Glomerular visceral epithelial cell (primary cell): ENCODE data around the gene ANKRD29.
A peak's percentile ranks its signal among the peaks of the same experiment; 100 is the strongest.
"Not testable (repeated sequence)": the region's sequence is repeated elsewhere in the genome, so short reads cannot be mapped to it uniquely, and the experiment has no call there.

Experiments
- DNase-seq: peaks from one replicate; pipeline ENCODE4 v3.0.0-alpha.2; 2016; ENCODE audit errors: extremely low spot score

The ANKRD29 gene

GRCh38 chr18:23616258-23616657 lies 46.5 kb downstream of the ANKRD29 start:
- DNase-seq = no peak

DNA sequence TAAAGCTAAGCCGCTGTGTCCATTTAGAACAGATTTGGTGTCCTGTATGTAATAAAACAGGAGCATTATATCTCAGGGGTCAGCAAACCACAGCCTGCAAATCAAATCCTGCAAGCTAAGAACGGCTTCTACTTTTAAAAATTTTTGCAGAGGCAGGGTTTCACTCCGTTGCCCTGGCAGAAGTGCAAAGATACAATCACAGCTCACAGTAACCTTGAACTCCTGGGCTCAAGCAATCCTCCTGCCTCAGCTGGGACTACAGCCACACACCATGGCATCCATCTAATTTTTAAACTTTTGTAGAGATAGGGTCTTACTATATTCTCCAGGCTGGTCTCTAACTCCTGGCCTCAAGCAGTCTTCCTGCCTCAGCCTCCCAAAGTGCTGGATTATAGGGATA lies 47.8 kb downstream of the ANKRD29 start:
- no peak for DNase-seq

DNA sequence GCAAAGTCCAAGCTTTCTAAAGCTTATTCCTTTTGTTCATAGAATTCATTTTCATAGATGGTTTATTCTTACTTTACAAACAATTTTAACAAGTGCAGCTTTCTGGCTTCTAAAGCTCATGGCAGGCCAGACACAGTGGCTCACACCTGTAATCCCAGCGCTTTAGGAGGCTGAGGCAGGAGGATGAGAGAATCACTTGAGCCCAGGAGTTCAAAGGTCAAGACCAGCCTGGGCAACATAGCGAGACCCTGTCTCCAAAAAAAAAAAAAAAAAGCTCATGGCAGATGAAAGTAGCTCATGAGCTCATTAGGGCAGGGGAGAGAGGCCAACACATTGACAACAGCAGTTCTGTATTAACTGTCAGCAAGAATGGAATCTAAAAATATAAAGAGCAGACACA lies 48.3 kb downstream of the ANKRD29 start:
- DNase-seq = no peak

DNA sequence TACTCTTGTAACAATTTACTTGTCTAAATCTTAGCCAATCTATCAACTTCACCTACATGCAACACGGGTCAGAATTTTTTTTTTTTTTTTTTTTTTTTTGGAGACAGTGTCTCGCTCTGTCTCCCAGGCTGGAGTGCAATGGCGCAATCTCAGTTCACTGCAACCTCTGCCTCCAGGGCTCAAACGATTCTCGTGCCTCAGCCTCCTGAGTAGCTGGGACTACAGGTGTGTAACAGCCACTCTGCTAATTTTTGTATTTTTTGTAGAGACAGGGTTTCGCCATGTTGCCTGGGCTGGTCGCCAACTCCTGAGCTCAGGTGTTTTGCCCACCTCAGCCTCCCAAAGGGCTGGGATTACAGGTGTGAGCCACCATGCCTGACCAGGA lies 49.6 kb downstream of the ANKRD29 start:
- not testable (repeated sequence) for DNase-seq

- DNase-seq = no peak
These were observed 50.1 kb downstream of the ANKRD29 start for GRCh38 chr18:23612434-23613090.

DNA sequence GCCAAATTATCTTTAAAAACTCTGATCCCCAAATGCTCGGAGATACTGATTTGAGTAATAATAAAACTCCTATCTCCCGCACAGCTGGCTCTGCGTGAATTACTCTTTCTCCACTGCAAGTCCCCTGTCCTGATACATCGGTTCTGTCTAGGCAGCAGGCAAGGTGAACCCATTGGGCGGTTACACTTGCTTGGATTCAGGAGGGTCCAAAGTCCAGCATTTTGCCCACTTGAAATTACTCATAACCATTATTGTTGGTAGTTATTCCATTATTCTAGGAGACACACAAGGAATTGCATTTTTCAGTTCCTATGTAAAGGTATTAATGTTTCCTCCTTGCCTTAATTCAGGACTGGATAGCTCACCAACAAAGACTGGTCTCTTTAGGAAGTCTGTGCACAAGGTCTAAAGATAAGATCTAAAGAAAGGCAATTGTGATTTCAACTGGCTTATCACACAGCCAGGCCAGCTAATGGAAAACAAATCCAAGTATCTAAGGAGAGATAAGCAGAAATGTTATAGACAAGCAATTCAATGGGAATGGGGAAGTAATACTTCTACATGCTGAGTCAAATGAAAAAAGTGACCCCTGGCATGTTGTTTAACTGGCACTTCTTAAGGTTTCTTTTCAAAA lies 53.2 kb downstream of the ANKRD29 start:
- no peak for DNase-seq

DNA sequence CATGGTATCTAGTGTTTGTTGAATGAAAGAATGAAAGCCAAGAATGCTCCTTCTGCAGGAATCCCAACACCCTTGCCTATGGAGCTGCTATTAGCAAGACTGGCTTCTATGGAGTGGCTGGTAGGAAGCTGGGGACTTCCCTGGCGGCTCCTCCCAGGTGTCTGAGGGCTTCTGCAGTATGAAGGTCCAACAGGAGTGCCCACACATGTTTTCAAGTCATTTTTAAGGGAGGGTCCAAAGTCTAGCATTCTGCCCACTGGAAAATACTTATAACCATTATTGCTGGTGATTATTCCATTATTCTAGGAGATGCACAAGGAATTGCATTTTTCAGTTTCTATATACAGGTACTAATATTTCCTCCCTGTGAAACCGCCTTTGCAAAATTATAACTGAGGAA lies 54.5 kb downstream of the ANKRD29 start:
- no peak for DNase-seq

DNA sequence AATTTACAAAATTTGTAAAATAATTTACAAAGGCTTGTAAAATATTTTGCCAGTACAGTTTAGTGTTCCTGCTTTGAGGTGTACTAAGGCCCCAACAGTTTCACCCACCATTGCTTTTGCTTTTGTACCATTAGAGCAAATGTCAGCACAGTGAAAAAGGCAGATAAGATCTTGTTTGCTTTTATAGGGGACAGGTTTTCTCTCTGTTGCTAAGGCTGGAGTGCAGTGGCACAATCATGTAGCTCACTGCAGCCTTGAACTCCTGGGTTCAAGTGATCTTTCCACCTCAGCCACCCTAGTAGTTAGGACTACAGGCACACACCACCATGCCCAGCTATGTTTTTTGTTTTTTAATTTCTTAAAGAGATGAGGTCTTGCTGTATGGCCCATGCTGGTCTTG lies 56.8 kb downstream of the ANKRD29 start:
- no peak for DNase-seq

DNA sequence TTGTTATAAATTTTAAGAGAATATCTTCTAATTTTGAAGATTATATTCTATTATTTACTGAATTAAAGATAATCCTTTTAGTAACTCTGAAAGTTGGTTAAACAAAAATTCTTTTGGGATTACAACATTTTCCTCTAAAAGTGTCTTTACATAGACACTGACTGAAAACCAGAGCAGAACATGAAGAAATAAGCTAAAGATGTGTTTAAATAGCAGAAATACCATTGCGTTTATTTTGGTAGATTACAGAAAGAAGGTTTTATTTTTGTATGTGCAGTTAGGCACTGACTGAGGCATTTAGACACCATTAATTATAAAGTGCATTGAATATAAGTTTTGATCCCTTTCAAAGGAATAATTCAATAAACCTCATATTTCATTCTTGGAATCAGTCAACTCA lies 62.9 kb downstream of the ANKRD29 start:
- no peak for DNase-seq

DNA sequence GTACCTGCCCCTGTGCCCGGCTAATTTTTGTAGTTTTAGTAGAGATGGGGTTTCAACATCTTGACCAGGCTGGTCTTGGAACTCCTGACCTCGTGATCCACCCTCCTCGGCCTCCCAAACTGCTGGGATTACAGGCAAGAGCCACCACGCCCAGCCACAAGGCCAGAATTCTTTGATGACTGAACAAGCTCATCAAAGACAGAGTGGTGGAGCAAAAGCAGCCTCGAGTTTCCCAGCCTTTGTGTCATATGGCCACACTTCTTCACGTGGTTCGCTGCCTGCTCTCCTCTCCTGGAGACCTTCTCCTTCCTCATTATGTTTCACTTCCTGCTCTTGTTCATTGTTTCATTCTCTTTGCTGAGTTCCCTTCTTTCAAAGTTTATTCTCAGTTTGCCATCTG lies 66.5 kb downstream of the ANKRD29 start:
- DNase-seq = no peak

GRCh38 chr18:23595591-23595990 lies 67.1 kb downstream of the ANKRD29 start:
- no peak for DNase-seq

DNA sequence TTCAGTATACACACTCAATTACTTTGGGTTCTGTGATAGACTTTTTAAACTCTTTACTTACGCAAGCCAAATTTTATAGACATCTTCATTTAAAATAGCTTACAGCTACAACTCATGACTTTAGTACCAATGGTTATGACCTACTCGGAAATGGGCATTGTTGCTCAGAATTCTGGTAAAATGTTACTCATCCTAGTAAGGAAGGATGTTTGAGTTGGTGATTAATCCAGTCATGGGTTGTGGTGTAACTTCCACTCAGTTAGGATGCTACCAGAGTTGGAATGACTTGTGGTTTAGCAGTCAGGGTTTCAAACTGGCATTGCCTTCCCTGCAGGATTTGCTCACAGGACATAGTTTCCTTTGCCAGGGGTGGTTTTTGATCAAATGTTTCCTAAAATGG lies 69.0 kb downstream of the ANKRD29 start:
- DNase-seq = peak; percentile 87

DNA sequence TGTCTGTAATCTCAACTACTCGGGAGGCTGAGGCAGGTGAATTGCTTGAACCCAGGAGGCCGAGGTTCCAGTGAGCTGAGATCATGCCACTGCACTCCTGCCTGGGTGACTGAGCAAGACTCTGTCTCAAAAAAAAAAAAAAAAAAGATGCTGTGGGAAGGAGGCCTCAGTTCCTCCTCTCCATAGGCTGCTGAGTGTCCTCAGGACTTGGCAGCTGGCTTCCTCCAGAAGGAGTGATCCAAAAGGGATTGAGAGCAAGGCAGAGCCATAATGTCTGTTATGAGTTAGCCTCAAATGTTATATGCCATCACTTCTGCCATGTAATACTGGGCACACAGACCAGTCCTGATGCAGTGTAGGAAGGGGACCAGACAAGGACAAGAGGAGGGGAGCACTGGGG lies 69.8 kb downstream of the ANKRD29 start:
- no peak for DNase-seq

DNA sequence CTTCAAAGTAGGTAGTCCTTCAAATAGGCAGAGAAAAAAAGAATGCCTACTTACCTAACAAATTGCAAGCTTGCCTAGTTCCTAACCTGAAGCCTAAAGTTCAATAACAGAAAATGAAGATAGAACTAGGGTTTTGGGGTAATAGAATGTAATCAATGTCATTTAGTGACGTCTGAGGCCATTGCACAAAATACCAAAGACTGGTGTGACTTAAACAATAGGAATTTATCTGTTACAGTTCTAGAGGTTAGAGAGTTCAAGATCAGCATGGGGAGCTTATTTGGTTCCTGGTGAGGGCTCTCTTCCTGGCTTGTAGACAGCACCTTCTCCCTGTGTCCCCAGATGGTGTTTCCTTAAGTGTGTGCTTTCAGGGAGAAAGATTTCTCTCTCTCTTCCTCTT lies 71.7 kb downstream of the ANKRD29 start:
- no peak for DNase-seq

DNA sequence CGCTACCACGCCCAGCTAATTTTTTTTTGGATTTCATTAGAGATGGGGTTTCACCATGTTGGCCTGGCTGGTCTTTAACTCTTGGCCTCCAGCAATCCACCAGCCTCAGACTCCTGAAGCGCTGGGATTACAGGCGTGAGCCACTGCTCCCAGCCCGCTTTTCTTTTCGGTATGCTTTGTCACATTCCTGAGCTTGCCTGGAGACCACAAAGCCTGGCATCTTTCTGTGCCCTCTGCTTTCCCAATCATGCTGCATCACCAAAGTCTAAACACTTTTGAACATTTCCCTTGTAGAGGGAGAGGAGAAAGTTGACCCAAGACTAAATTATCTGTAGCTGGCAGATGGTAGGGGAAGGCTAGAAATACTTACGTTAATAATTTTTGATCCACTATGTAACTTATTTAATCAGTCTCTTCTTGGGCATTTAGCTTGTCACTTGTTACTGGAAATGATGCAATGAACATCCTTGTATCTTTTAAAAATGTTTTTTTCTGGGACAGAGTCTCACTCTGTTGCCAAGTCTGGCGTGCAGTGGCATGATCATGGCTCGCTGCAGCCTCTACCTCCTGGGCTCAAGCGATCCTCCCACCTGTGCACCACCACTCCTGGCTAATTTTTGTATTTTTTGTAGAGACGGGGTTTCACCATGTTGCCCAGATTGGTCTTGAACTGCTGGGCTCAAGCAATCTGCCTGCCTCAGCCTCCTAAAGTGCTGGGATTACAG lies 73.7 kb downstream of the ANKRD29 start:
- DNase-seq = peak; percentile 75

DNA sequence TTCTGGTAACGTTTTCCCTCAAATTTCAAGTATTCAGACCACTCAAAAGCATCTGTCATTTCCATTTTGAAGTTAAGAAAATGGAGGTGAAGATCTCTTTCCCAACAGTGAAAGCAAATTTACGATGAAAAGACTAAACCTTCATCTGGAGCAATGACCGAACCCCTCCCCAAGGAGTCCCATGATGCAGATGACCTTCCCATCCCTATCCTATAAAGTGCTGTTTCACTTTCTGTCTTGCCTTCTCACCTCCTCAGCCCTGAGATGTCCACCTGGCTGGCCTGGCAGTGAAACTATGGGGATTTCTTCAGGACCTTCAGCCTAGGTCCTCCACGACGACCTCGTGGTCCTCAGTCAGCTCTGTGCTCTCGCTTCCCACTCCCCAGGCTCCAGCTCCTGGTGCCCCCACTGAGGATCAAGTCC lies 75.5 kb downstream of the ANKRD29 start:
- DNase-seq = no peak

DNA sequence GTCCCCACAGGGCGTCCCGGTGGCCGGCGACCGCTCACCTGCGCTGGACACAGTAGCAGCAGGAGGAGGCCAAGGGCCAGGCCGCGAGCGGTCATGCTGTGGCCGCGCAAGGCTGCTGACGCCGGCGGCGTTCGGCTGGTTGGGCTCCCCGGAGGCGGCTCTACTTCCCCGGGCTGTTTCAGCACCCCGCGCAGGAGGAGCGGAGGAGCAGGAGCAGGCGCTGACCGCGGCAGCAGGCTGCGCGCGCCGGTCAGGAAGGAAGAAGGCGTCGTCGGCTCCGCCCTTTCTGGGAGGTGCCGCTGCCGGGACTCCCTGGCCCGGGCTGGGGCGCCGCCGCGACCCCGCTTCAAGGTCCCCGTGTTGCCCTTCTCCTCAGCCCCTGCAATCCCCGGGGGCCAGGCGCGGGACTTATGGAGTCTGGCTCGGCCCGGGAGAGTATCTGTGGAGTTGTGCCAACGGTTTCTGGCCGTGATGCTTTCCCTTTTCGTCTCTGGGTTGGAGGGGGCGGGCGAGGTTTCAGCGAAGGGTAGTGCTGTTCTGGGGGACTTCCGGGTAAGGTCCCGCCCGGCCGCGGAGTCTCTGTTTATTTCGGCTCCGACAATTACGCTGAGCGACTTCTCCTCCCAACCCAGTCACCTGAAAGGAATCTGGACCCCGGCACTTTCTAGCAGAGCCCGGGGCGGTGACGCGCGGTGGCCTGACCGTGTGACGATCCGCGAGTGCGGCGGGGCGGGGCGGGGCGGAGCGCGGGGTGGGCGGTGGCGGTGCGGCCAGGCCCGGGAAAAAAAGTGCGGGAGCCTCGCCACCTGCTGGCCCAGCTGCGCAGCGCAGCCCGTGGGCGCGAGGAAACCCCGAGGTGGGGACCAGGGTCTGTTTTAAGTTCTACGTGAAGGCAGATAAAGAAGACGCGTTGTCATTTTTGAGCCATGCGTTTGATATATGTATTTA lies 76.2 kb downstream of the ANKRD29 start, which contains the start of gene NPC1:
NPC1 (minus strand) TSS at position 258 of the 948 bp plus-strand sequence; CDS start at position 95, 163 bp downstream.
- DNase-seq = peak; percentile 96

DNA sequence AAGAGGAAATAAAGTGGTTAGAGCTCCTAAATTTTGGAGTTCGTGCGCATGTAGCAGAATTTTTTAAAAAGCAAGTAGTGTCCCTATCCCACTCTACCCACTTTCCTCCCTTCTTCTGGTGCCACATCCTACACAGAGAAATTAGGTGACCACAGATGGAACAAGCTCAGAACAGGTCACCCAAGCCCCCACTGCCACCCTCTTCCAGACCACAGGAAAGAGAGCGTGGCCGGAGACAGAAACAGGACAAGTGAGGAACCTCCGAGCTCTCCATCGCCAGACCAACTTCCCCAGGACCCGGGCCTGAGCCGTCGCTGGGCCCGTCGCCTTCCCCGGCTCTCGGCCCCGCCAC lies 76.8 kb downstream of the ANKRD29 start:
- DNase-seq = no peak

GRCh38 chr18:23585007-23585871 lies 77.5 kb downstream of the ANKRD29 start:
- DNase-seq = peak; percentile 42

DNA sequence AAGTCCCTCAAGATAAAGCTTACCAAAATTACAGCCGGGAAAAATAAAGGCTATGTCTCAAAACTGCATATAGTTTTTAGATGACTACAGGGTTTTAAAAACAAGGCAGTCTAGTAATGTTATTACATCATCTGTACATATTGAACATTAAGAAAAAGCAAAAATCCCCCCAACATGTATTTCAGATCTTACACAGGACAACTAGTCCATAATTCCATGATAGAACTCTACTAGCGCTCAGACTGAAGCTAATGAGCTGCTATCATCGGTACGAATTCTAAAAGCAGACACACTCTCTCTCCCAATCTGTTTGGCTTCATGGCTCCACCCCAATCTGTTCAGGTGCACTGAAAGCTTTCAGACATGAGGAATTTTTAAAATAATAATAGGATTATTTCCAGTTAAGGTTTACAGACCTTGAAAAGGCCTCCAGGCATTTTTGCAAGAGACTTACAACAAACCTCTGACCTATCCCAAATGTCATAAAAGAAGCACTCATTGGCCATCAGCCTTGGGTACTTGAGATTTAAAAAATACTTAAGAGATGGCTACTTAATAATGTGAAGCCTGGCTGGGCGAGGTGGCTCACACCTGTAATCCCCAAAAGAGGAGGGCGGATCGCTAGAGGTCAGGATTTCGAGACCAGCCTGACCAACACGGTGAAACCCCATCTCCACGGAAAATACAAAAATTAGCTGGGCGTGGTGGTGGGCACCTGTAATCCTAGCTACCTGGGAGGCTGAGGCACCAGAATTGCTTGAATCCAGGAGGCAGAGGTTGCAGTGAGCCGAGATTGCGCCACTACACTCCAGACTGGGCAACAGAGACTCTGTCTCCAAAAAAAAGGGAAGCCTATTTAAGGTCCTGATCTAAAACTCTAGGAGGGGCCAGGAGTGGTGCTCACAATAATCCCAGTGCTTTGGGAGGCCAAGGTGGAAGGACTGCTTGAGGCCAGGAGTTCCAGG lies 78.4 kb downstream of the ANKRD29 start:
- no peak for DNase-seq
